ENCODE results near the gene C3orf80. TPM values are rescaled to one million over a fixed set of nuclear protein-coding genes. Genes with fewer than 3 reads are reported as not detected.

Gene C3orf80
- total and polyA plus RNA-seq, 7 donors, result under 0.01 to 28.3 (median 13.3) TPM; not detected in 1

DNA sequence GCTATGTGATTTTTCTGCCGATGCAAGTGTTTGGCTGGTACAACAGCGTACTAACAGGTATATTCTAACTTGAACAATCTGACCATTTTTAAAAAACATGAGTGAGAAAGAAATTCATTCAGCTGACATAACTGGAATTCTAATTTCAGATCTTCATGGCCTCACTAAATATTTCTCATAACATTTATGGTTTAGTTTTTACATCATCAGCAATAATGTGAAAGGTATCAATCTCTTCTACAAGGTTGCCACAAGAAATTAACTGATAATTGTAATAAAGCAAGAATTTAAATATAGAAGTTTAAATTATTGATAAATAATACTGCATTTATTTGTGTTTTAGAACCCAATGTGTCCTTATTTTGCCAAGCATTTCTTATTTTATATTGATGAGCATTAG is 5.2 kb upstream of the C3orf80 start:
- Histone ChIP-seq H3K27ac (peak overlapping the region in 1 of 4 donors; percentile 82), H3K4me3 (no peak overlapping the region), H3K27me3 (no peaks in the 10 kb centered on the region), H3K36me3 (no peaks in the 10 kb centered on the region), H3K9me3 (no peaks in the 10 kb centered on the region), H3K4me1 (peaks cover 0 to 30% (median 27%) of the 10 kb centered on the region in 4 donors)
- TF ChIP-seq EP300 (IDR thresholded peaks at IDR 0.05) (no peak), POLR2AphosphoS5 (IDR thresholded peaks at IDR 0.05) (no peak), POLR2A (IDR thresholded peaks at IDR 0.05) (no peak)
- TF ChIP-seq, protein P1, sequence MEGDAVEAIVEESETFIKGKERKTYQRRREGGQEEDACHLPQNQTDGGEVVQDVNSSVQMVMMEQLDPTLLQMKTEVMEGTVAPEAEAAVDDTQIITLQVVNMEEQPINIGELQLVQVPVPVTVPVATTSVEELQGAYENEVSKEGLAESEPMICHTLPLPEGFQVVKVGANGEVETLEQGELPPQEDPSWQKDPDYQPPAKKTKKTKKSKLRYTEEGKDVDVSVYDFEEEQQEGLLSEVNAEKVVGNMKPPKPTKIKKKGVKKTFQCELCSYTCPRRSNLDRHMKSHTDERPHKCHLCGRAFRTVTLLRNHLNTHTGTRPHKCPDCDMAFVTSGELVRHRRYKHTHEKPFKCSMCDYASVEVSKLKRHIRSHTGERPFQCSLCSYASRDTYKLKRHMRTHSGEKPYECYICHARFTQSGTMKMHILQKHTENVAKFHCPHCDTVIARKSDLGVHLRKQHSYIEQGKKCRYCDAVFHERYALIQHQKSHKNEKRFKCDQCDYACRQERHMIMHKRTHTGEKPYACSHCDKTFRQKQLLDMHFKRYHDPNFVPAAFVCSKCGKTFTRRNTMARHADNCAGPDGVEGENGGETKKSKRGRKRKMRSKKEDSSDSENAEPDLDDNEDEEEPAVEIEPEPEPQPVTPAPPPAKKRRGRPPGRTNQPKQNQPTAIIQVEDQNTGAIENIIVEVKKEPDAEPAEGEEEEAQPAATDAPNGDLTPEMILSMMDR (IDR thresholded peaks at IDR 0.05), result no peak
- 97 to 98% methylated on average over 2 of the region's 2 CpGs for WGBS, 2 donors
- DNase-seq, result no peak
- intact Hi-C loops (cut with DNase I), result loop anchor here (2.0 kb wide), 1 partner anchor 39 kb away; no protein-coding TSS in a partner anchor

GRCh38 chr3:160221019-160221418 is 4.2 kb upstream of the C3orf80 start:
- H3K27me3 ChIP-seq, result no peaks in the 10 kb centered on the region
- no peaks in the 10 kb centered on the region for H3K36me3 ChIP-seq
- TF ChIP-seq POLR2A (IDR thresholded peaks at IDR 0.05) (no peak), POLR2AphosphoS5 (IDR thresholded peaks at IDR 0.05) (peak; percentile 6 to 57 (median 32))
- H3K4me1 ChIP-seq, result peaks cover 0 to 32% (median 30%) of the 10 kb centered on the region in 4 donors
- no peak overlapping the region for H3K4me3 ChIP-seq
- DNase-seq, result no peak
- intact Hi-C loops (cut with DNase I), result loop anchor here (2.0 kb wide), 1 partner anchor 40 kb away; no protein-coding TSS in a partner anchor
- peak overlapping the region in 3 of 4 donors; percentile 43 to 82 (median 66) for H3K27ac ChIP-seq
- 11 to 29% methylated on average over 2 of the region's 2 CpGs for WGBS, 2 donors
- no peaks in the 10 kb centered on the region for H3K9me3 ChIP-seq

DNA sequence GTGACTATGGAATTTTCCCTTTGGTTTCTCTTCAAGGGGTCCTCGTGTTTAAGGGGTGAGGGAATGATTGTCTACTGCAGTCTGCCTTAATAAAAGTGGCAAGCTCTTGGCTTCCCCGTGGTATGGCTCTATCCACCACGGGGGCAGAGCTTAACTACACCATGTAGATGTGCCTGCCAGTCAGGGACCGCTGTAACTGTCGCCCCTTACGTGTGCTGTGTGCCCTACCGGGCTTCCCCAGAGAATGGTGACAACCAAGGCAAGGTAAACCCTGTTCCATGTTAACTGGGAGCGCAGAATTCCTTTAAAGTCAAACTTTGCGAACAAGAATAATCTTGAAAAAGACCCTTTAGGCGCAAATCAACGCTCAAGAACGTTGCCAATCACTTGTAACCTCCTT is 966 bp upstream of the C3orf80 start:
- no peaks in the 10 kb centered on the region for H3K9me3 ChIP-seq
- H3K27ac ChIP-seq, result peak overlapping the region in 3 of 4 donors; percentile 82 to 85 (median 84)
- peaks cover 0 to 11% (median 0%) of the 10 kb centered on the region in 3 donors for H3K27me3 ChIP-seq
- H3K4me3 ChIP-seq, result peak overlapping the region in 3 of 4 donors; percentile 79 to 81 (median 79)
- no peak for DNase-seq
- TF ChIP-seq, protein P1 (IDR thresholded peaks at IDR 0.05), result no peak
- TF ChIP-seq POLR2AphosphoS5 (IDR thresholded peaks at IDR 0.05) (no peak), EP300 (IDR thresholded peaks at IDR 0.05) (no peak), POLR2A (IDR thresholded peaks at IDR 0.05) (no peak)
- WGBS, 2 donors, result 44 to 70% methylated on average over 12 of the region's 12 CpGs
- H3K4me1 ChIP-seq, result peaks cover 0 to 54% (median 40%) of the 10 kb centered on the region in 4 donors
- intact Hi-C loops (cut with DNase I), result loop anchor here (2.0 kb wide), 1 partner anchor 61 kb away; no protein-coding TSS in a partner anchor
- H3K36me3 ChIP-seq, result no peaks in the 10 kb centered on the region

DNA sequence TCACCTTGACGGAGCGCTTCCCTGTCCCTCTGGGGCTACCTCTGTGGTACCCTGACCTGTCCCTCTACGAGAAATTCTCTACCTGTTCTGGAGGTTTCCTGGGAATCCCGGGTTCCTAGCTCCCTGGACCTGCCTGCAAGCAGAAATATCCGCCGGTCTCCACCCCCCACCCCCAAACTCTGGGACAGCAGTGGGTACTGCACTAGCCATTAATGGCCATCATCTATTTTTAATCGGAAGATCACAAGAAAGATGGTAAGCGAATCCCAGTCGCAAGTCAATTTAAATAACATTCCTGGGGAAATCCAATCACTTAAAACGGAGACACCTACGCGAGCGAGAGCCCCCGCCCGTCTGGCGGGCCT is 429 bp upstream of the C3orf80 start:
- intact Hi-C loops (cut with DNase I), result loop anchor here (2.0 to 5.0 kb wide), 2 partner anchors 62 to 118 kb away; no protein-coding TSS in a partner anchor
- DNase-seq, result no peak
- TF ChIP-seq POLR2A (IDR thresholded peaks at IDR 0.05) (no peak), POLR2AphosphoS5 (IDR thresholded peaks at IDR 0.05) (no peak), EP300 (IDR thresholded peaks at IDR 0.05) (no peak)
- TF ChIP-seq, protein P1 (IDR thresholded peaks at IDR 0.05), result no peak
- 13 to 16% methylated on average over 16 of the region's 16 CpGs for WGBS, 2 donors
- Histone ChIP-seq H3K4me1 (peaks cover 0 to 54% (median 40%) of the 10 kb centered on the region in 4 donors), H3K27ac (peak overlapping the region in 3 of 4 donors; percentile 82 to 85 (median 84)), H3K36me3 (no peaks in the 10 kb centered on the region), H3K27me3 (peaks cover 0 to 11% (median 0%) of the 10 kb centered on the region in 3 donors), H3K9me3 (no peaks in the 10 kb centered on the region), H3K4me3 (peak overlapping the region; percentile 54 to 81 (median 79))

GRCh38 chr3:160226026-160226907 is 1.0 kb downstream of the C3orf80 start:
- TF ChIP-seq POLR2A (IDR thresholded peaks at IDR 0.05) (peak in 1 of 2 donors; percentile 64), POLR2AphosphoS5 (IDR thresholded peaks at IDR 0.05) (peak; percentile 77 to 86 (median 82)), EP300 (IDR thresholded peaks at IDR 0.05) (no peak)
- TF ChIP-seq, protein P1 (IDR thresholded peaks at IDR 0.05), result no peak
- H3K4me1 ChIP-seq, result peaks cover 0 to 43% (median 27%) of the 10 kb centered on the region in 4 donors
- peak overlapping the region; percentile 54 to 81 (median 79) for H3K4me3 ChIP-seq
- peak; percentile 69 for DNase-seq
- H3K36me3 ChIP-seq, result no peaks in the 10 kb centered on the region
- peaks cover 0 to 11% (median 0%) of the 10 kb centered on the region in 3 donors for H3K27me3 ChIP-seq
- peak overlapping the region in 3 of 4 donors; percentile 82 to 85 (median 84) for H3K27ac ChIP-seq
- intact Hi-C loops (cut with DNase I), result loop anchor here (5.0 kb wide), 1 partner anchor 116 kb away; no protein-coding TSS in a partner anchor
- WGBS, 2 donors, result 2 to 3% methylated on average over 87 of the region's 87 CpGs
- H3K9me3 ChIP-seq, result no peaks in the 10 kb centered on the region

All from sigmoid colon (tissue), 7 donors.